Heart left ventricle (tissue), 13 donors: Measurements from ENCODE around the gene LMO4.

Experiments used
- POLR2A ChIP-seq, 2 donors: fragments of 450-650 bp; IDR thresholded peaks; one replicate each; pipeline ENCODE4 v1.6.1; 2017; ENCODE audit warnings: antibody characterized with exemption in 2 of 2, mild to moderate bottlenecking in 2 of 2, moderate library complexity in 2 of 2
- TF ChIP-seq, protein P1 (sequence below), 12 donors: fragments of 200-600 bp; sonication (generic) in 4 of 12; IDR thresholded peaks; one replicate each; pipeline versions ENCODE4 v1.5.0 to v1.8.0; 2018 to 2022; ENCODE audit warnings: antibody characterized with exemption in 12 of 12, mild to moderate bottlenecking in 5 of 12
- donor health status: ischemic (EF 13 %, LVEDD 7.1; RV severe dilation, severe dysfunction).
- donor health status: DM: no; HTN: yes; CAD: no.
- donor health status: DM: no; HTN: no; CAD: no.
- donor health status: ischemic (EF 25% LVEDD 6.9; RV normal size, moderate dysfunction).
- donor health status: ischemic (EF 25% LVEDD 5.7; RV mildly dilated, moderate dysfunction).
- donor health status: ischemic (EF 35%, LVEDD 5.7; RV mildly dilated, moderate dysfunction).
- donor health status: nonischemic (EF 11% LVEDD 7.7; RV severe dilation, severe dysfunction).
- donor health status: DM: yes; HTN: yes; CAD: no.
- donor health status: PGD.
- donor health status: ischemic (EF 29% LVEDD 5.4; RV normal size, mild dysfunction).
- donor health status: nonischemic (EF 23%, LVEDD 6.1; RV moderate dilation, normal function).

DNA sequence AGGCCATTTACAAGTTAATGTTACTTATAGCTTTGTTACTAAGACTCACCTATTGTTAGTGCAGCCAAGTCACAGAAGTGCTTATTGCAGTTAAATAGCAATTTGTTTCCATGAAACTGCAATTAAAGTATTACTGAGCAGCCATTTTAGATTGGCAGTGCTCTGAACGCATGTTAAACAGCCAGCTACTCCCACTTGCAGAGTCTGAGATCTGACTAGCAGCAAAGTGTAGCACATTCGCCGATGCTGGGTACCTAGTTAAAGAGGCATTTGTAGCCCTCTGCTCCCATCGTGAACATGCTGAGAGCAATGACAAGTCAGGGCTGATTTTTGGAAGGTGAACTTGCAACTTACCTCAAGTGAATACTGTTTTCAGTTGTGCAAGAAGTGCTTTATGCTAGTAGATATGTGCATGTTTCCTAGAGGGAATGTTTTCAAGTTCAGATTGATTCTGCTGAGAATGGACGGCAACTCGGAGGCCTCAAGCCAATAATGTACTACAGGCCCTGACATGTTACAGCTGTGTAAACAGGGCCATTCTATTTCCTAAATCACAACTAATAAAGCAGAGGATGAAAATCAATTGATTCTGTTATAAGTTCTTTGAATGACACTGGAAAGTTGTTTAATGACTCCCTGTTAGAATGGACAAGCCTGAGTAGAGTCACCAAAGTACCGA, 19.8 kb downstream of the LMO4 start:
- no peak for TF ChIP-seq POLR2A (IDR thresholded peaks at IDR 0.05)
- TF ChIP-seq, protein P1, sequence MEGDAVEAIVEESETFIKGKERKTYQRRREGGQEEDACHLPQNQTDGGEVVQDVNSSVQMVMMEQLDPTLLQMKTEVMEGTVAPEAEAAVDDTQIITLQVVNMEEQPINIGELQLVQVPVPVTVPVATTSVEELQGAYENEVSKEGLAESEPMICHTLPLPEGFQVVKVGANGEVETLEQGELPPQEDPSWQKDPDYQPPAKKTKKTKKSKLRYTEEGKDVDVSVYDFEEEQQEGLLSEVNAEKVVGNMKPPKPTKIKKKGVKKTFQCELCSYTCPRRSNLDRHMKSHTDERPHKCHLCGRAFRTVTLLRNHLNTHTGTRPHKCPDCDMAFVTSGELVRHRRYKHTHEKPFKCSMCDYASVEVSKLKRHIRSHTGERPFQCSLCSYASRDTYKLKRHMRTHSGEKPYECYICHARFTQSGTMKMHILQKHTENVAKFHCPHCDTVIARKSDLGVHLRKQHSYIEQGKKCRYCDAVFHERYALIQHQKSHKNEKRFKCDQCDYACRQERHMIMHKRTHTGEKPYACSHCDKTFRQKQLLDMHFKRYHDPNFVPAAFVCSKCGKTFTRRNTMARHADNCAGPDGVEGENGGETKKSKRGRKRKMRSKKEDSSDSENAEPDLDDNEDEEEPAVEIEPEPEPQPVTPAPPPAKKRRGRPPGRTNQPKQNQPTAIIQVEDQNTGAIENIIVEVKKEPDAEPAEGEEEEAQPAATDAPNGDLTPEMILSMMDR (IDR thresholded peaks at IDR 0.05) = no peak
